GM11168 (cell line): ENCODE data around the gene COG3.

Experiments
- in situ Hi-C: fragments of 300-500 bp; cut with MboI; formaldehyde crosslinking; loops from one replicate; pipeline ENCODE4 v1.12.0; 2022; ENCODE audit warnings: low sequenced_read_pairs; ENCODE audit not compliant: unreplicated experiment

Gene COG3

DNA sequence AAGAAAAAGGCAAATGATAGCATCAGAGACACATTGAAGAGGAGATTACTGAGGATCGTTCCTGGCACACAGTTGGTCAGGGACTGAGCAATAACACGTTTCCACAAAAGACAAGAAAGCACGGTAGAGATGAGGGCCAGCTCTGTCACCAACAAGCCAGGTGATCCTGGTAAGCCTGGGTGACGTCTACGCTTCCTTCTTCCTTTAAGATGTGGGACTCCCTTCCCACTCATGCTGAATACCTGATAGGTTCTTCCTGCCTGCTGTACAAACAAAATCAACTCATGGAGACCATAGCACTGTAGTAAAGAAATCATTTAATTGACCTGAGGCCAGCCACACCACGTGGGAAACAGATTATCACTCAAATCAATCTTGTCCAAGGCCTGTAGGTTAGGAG is 19.7 kb upstream of the COG3 start:
- in situ Hi-C loops = no loop called here

DNA sequence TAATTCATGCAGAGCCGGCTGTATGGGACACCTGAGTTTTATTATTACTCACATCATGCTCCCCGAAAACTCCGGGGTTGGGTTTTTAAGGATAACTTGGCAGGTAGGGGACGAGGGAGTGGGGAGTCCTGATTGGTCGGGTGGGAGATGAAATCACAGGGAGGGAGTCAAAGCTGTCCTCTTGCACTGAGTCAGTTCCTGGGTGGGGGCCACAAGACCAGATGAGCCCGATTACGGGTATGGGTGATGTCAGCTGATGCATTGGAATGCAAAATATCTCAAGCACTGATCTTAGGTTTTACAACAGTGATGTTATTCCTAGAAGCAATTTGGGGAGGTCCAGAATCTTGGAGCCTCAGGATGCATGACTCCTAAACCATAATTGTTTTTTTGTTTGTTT is 18.6 kb upstream of the COG3 start:
- in situ Hi-C loops = no loop called here

DNA sequence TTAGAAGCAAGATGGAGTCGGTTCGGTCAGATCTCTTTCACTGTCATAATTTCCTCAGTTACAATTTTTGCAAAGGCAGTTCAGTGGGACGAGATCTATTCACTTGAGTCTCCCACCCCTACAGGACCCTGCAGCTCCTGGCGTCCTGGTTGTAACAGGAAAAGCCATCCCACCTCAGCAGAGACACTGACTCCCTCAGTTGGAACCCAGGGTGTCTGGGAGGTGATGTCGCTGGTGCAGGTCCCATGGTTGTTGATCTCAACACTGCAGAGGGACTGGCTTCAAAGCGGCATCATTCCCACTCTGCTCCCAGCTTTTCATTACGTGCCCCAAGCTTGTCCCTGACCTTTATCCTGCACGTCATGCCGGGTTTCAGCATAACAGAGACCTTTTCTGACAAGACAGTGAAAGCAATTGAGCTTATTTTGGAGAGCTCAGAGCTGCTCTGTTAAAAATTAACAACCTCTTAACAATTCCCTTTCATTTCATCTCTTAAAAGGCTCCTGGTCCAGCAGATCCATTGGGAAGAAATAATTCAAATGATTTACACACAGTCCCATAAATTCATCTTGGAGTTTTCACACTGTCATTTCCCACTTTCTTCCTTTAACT is 17.6 kb upstream of the COG3 start:
- in situ Hi-C loops = no loop called here

DNA sequence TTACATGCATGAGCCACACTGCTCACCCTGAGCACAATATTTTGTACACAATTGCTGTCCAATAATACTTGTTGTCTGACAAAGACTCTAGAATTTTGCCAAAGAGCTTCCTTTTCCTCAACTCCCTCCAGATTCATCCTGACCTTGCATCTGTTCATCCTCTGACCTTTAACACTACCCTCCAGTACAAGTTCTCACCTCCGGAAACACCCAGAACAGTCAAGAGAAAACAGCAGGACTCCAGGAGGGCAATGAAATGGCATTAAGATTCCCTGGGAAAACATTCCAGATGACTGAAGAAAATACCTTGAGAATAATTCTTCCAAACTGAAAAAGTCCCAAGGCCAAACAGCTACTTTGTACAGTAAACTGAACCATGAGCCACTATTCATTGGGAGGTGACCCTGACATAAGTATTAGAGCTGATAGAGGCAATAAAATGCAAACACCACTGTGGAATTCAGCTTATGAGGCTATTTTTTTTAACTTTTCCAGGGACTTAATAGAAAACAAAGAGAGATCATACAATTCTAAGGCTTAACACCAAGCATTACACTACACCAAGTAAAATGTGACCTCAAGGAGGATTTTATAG is 15.7 kb upstream of the COG3 start:
- in situ Hi-C loops = no loop called here

DNA sequence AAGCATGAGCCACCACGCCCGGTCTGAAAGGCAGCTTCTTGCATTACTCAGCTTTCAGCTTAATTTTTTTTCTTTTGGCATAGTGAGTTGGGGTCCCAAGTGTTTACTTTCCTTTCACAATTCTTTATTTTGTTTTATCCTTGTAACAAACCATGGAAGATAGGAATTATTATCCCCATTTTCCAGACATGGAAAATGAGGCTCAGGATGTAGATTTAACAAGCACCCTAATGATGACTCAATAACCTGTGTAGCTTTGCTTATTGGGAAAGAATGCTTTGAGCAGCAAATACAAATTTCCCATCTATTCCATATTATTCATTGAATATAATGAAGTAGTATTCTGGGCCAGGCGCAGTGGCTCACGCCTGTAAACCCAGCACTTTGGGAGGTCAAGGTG is 13.5 kb upstream of the COG3 start:
- in situ Hi-C loops = no loop called here

DNA sequence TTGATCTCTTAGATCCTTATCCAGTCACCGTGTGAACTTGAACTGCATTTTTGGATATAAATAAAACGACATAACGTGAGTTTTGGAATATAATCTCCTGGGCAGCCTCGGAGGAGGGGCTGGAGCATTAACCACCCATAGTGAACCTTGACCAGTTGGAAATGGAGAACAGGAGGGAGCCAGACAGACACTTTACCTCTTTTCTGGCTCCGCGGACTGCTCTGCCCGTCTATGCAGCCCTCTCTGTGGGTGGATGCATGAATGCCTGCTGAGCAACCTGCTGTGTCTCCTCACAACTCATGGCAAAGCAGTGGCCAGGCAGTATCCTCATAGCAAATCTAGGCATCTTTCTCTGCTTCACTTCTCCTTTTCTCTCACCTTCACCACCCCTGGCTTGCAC is 10.5 kb upstream of the COG3 start:
- in situ Hi-C loops = no loop called here

DNA sequence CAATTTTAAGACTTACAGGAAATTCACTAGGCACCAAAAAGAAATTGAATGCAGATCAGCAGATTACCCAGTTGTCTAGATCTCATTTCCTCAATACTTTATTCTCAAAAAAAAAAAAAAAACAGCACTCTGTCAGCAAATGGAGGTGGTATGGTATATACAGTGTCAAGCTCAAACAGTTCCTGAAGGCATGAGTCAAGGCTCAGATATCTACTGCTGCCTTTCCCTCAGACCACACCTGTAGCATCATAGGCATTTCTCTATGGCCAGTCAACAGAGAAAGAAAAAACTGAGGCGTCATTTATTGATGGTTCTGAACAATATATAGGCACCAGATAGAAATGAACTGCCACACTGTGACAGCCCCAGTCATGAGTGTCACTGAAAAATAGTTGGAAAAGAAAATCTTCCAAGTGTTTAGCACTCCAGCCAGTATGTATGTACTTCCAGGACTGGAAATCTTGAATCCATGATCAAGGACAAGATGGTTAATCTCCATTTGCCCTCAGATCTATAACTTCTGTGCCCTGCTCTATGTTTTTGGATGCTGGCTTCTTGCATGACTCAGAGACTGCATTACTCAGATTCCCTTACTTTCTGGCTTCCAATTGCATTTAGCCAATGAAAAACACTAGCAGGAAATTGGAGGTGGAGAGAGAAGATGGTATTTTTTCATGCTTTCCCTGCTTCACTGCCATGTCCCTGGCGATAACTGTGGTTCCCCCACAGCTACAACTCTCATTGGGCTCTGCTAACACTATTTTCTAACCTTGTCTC is 8.4 kb upstream of the COG3 start:
- in situ Hi-C loops = no loop called here

DNA sequence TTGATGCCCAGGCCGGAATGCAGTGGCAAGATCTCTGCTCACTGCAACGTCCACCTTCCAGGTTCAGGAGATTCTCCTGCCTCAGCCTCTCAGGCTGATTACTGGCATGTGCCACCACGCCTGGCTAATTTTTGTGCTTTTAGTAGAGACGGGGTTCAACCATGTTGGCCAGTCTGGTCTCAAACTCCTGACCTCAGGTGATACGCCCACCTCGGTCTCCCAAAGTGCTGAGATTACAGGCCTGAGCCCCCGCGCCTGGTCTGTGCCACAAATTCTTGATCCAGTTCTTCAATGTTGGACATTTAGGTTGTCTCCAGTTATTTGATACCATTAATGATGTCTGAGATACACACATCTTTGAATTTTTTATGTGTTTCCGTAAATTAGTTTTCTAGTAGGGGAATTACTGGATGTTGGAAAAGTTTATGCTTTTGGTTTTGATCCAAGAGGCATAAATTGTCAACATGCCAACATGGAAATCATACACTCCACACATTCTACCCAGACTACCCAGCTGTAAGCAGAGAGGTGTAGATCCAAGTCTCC is 525 bp upstream of the COG3 start:
- in situ Hi-C loops = no loop called here

DNA sequence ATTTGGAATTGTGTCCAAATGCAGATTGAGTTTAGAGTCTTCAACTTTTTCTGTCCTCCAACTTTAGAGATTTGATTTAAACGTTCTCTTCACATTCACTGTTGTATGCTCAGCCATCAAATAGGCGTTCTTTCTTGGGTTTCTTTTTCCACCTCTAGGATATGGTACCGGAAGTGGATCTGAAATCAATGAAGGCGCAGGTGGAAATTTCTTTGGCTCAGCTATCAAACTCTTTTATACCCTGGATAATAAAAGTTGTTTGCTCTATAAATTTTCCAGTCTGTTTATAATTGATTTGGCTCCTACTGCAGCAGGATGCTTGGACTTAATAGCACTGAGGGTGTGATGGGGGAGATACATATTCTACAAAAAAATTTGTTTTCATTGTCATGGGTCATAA is 1.6 kb downstream of the COG3 start:
- in situ Hi-C loops = no loop called here

DNA sequence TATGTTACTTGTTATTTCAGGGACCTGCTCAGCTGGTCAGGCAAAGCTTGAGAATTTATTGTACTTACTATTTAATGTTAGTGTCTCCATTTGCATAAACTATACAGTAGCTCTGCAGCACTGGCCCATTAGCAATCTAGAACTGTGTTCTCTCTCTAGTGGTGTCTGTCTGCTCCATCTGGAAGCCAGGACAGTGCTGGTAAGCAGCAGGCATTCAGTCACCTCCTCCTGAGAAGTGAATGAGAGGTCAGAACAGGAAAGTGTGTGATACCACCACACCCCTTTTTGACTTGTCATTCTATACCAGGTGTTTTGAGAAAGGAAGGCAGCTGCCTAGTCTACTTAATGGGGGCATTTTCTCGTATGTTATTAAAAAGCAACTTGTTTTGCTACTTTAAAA is 3.9 kb downstream of the COG3 start:
- in situ Hi-C loops = no loop called here

DNA sequence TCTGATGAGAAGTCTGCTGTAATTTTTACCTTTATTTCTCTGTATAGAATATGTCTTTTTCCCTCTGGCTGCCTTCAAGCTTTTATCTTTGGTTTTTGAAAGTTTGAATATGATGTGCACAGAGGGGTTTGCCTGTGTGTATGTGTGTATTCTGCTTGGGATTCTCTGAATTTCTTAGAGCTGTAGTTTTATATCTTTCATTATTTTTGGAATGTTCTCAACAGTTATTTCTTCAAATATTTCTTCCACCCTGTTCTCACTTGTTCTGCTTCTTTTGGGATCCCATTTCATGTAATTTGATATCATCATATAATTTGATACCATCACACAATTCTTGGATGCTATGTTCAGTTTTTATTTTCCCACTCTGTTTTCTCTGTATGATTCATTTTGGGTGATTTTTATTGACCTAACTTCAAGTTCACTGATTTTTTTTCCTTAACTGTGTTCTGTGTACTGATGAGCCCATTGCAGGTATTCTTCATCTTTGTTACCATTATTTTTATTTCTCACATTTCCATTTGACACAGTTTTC is 7.5 kb downstream of the COG3 start:
- in situ Hi-C loops = no loop called here

DNA sequence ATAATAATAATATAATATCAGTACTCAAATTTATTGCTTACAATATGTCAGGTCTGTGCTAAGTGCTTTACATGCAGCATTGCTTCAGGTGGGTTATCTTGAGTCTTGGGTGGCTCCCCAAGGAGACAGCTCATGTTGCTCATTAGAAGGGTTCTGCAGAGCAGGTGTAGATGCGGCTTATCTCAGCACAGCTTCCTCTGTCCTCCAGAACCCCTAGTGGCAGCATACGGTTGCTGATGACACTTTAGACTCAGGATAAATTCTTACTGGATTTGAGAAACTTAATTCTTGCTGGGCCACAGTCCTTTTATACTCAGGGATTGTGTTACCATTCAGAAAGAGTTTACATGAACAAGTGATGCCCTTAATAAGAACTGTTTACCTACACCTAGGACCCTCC is 8.9 kb downstream of the COG3 start:
- in situ Hi-C loops = no loop called here

DNA sequence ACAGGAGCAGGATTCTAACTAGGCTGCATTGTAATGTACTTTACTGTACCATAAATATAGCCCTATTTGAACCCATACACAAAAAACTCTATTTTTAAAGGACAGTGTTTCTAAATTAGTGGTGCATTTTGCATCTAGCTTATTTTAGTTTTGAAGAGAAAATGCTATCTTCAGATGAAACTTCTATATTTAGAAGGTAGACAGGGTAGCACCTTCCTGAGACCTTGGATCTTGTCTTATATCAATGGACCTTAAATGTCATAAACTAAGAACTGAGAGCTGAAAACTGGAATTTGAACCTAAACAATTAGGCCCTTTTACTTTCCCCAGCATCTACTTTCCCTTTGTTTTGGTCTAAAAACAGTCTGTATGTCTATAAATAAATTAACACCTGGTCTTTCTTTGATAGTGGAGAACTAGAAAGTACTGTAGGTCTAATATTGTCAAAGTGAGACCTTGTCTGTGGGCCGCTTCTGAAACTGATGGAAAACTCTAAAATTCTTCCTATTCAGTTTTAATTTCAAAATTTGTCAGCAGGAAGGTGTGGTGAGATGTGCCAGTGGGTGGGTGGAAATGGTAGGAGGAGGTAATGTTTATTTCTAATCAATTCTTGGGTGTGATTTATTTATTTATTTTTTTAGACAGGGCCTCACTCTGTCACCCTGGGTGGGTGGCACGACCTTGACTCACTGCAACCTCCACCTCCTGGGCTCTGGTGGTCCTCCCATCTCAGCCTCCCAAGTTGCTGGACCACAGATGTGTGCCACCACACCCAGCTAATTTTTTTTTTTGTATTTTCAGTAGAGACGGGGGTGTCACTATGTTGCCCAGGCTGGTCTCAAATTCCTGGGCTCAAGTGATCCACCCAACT is 10.1 kb downstream of the COG3 start:
- in situ Hi-C loops = loop anchor here (25.0 kb wide), 1 partner anchor 113 kb away; no protein-coding TSS in a partner anchor

DNA sequence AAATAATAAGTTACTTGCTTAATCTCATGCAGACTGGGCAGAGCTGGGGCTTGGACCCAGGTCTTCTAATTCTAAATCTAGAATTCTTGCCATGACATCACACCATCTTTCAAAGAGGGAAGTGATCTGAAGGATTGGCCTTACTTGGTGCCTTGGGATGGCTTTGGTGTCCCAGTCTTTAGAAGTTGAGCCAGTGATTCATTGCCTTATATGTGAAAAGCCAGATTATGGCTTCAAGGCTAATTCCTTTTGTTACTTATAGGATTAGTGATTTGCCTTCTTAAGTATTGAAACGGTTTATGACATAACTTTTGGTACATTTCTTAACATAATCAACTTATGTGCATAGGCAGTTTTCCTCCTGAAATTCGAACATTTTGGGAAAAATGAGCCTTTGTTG is 14.9 kb downstream of the COG3 start:
- in situ Hi-C loops = loop anchor here (25.0 kb wide), 1 partner anchor 117 kb away; no protein-coding TSS in a partner anchor

DNA sequence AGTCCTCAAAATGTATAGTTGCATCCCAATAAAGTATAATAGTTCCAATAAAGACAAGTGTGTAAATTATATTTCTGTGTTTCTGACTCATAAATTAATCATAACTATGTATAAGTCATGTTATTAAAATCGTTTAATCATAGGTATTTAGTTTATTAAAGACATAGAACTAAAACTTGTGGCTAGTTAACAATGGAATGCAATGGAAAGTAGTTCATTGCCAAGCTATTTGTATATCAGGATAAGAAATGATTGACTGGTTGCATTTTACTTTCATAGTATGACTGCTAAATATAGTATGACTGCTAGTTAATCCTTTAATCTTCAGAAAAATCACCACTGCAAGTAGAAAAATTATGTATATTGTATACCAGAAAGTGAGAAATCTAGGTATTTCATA is 16.9 kb downstream of the COG3 start:
- in situ Hi-C loops = loop anchor here (25.0 kb wide), 1 partner anchor 119 kb away; no protein-coding TSS in a partner anchor

DNA sequence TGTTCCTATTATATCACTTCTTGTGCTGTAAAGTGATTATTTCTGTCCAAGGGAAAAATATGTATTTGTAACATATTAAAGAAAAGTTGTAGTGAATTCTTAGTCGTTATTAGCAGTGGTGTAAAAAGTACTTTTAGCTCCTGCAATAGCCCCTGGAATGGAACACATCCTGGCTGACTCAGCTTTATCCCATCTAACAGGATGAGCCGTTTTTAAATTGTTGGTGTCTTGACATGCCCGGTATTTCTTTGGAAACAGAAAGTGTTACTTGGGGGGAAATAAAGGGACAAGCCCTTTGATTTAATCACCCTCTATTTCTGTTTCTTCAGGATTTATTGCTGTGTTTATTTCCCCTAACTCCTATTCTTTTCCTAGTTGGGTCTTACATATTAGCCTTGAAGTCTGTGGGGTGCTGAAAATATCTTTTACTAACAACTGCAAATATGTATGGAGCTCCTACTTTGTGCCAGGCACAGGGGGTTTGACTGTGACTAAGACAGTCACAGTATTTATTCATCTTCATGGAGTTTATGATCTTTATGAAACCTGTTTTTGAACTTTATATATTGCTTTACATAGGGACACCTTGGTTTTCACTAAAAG is 17.9 kb downstream of the COG3 start:
- in situ Hi-C loops = loop anchor here (25.0 kb wide), 1 partner anchor 120 kb away; no protein-coding TSS in a partner anchor

DNA sequence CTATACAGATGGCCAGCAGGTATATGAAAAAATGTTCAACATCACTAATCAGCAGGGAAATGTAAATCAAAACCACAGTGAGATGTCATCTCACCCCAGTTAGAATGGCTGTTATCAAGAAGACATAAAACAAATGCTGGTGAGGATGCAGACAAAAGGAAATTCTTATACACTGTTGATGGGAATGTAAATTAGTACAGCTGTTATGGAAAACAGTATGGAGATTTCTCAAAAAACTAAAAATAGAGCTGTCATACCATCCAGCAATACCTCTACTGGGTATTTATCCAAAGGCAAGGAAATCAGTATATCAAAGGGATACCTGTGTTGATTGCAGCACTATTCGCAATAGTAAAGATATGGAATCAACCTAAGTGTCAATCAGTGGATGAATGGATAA is 22.9 kb downstream of the COG3 start:
- in situ Hi-C loops = loop anchor here (25.0 kb wide), 1 partner anchor 125 kb away; no protein-coding TSS in a partner anchor

DNA sequence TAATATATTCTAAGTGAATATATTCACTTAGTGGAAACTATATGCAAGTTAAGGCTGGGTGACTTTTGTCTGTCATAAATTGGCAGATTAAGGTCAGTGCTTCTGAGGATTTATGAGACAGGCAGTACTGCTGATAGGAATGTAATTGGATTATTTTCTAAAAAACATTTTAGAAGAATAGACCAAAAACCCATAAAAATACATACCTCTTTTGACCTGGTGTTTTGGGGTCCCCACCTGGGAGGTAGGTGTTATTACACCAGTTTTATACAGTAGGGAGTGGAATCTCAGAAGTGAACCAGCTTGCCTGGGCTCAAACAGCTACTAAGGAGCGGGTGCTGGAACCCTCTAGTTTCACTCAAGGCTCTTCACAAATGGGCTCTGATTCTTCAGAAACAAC is 25.3 kb downstream of the COG3 start:
- in situ Hi-C loops = loop anchor here (25.0 kb wide), 1 partner anchor 128 kb away; no protein-coding TSS in a partner anchor

DNA sequence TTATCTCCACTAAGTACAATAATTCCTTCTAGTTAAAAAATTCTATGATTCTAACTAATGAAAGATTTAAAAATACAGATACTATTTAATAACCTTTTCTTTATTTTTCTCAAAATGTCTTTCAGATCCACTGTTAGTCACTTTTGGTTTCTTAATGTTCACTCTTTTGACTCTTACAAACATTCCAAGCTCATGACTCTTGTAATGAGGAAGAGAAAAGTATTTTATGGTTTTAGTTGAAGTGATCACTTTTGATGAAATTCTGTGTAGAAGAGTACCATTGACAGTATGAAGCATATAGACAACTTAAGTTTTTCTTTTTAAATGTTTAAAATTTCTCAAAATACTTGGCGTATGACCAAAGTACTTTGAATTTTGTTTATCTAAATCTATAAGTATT is 27.8 kb downstream of the COG3 start:
- in situ Hi-C loops = loop anchor here (25.0 kb wide), 1 partner anchor 130 kb away; no protein-coding TSS in a partner anchor
